GM12878 (cell line): ENCODE data around the gene CASTOR1. TPM values are rescaled to one million over a fixed set of nuclear protein-coding genes. Genes with fewer than 3 reads are reported as not detected.
A peak's percentile ranks its signal among the peaks of the same experiment; 100 is the strongest.

Source experiments
- ATAC-seq: fragments of 200-7000 bp; cut with Tn5 transposase; 3 replicates; pipeline ENCODE4 v1.9.1; 2020; ENCODE audit warnings: mild to moderate bottlenecking, moderate library complexity
- BruUV-seq: library from RNA; stranded (reverse); fragments of 400-500 nt; replicated peaks from 2 replicates; lab custom pipeline; 2021; lab: Mats Ljungman, UMichigan
- CTCF ChIA-PET: fragments of 300-600 bp; sonication (Branson Sonifier 250); formaldehyde crosslinking; extraction: SDS; loops from one replicate; lab custom pipeline; 2021; ENCODE audit warnings: inconsistent platforms; lab: Yijun Ruan, JAX
- POLR2A ChIA-PET: fragments of 350-600 bp; formaldehyde crosslinking; extraction: SDS; loops from one replicate; lab custom pipeline; 2021; ENCODE audit warnings: inconsistent platforms; lab: Charles Lee
- RAD21 ChIA-PET: fragments of 300-600 bp; sonication (Branson Sonifier 250); formaldehyde crosslinking; loops from one replicate; lab custom pipeline; 2023; ENCODE audit warnings: antibody characterized with exemption; ENCODE audit not compliant: unreplicated experiment; lab: Charles Lee
- SMC1A ChIA-PET: fragments of 300-600 bp; sonication (Branson Sonifier 250); formaldehyde crosslinking; loops from one replicate; lab custom pipeline; 2023; ENCODE audit not compliant: unreplicated experiment, uncharacterized antibody; lab: Charles Lee
- DNase-seq: peaks from one replicate; pipeline ENCODE4 v3.0.0-alpha.2; 2011; ENCODE audit warnings: low read depth, low spot score
- FAIRE-seq: peaks from 3 replicates; lab custom pipeline; 2011; peaks lifted over from hg19 to GRCh38; lab: Jason Lieb, UNC
- H2AFZ ChIP-seq: 2 replicates; pipeline ENCODE4 v1.6.0; 2011; ENCODE audit warnings: low read depth, low read length, control low read depth; ENCODE audit not compliant: control insufficient read depth
- H3K27ac ChIP-seq: 2 replicates; pipeline ENCODE4 v1.5.1; 2011; ENCODE audit warnings: control low read depth; ENCODE audit not compliant: control insufficient read depth, insufficient read depth
- H3K27me3 ChIP-seq, 2 experiments: replicated peaks in 1 of 2; 2 replicates each; pipeline versions ENCODE4 v1.6.0 to v1.6.1; 2011; ENCODE audit warnings: low read length in 1 of 2; ENCODE audit not compliant: control insufficient read depth in 2 of 2, insufficient read depth in 2 of 2
- H3K36me3 ChIP-seq, 2 experiments: 2 replicates each; pipeline ENCODE4 v1.5.1; 2011; ENCODE audit warnings: low read length in 1 of 2; ENCODE audit not compliant: control insufficient read depth in 2 of 2, insufficient read depth in 2 of 2
- H3K4me1 ChIP-seq: 2 replicates; pipeline ENCODE4 v1.6.1; 2011; ENCODE audit warnings: mild to moderate bottlenecking, low read length, moderate library complexity, mixed read lengths; ENCODE audit not compliant: control insufficient read depth, insufficient read depth
- H3K4me2 ChIP-seq: 2 replicates; pipeline ENCODE4 v1.6.0; 2011; ENCODE audit warnings: control low read depth; ENCODE audit not compliant: control insufficient read depth, insufficient read depth
- H3K4me3 ChIP-seq: fragments of 200-600 bp; sonication (generic); 2 replicates; pipeline ENCODE4 v1.5.1; 2016
- H3K79me2 ChIP-seq: 2 replicates; pipeline ENCODE4 v1.6.0; 2011; ENCODE audit warnings: low read length; ENCODE audit not compliant: control insufficient read depth, insufficient read depth
- H3K9ac ChIP-seq: 2 replicates; pipeline ENCODE4 v1.8.0; 2011; ENCODE audit warnings: low read length, control low read depth, mixed read lengths; ENCODE audit not compliant: control insufficient read depth, insufficient read depth
- H3K9me3 ChIP-seq: replicated peaks from 3 replicates; pipeline ENCODE4 v1.5.1; 2011; ENCODE audit warnings: mild to moderate bottlenecking, low read length; ENCODE audit not compliant: control insufficient read depth, insufficient read depth
- H4K20me1 ChIP-seq: 2 replicates; pipeline ENCODE4 v1.6.0; 2011; ENCODE audit not compliant: control insufficient read depth, insufficient read depth
- BMI1 ChIP-seq: fragments of 450-650 bp; IDR thresholded peaks from 2 replicates; pipeline ENCODE4 v1.6.1; 2016; ENCODE audit warnings: mild to moderate bottlenecking, moderate library complexity, borderline replicate concordance
- BRCA1 ChIP-seq: IDR thresholded peaks from 2 replicates; pipeline ENCODE4 v1.6.1; 2011; ENCODE audit warnings: low read depth, low read length, improper control_type of control experiment
- CBX5 ChIP-seq: sonication (generic); IDR thresholded peaks from 2 replicates; pipeline ENCODE4 v1.6.1; 2016; ENCODE audit warnings: low read depth, moderate library complexity, mild to moderate bottlenecking, inconsistent platforms
- EED ChIP-seq: sonication (generic); IDR thresholded peaks from 2 replicates; pipeline ENCODE4 v1.6.1; 2016; ENCODE audit warnings: antibody characterized with exemption, low read depth
- EP300 ChIP-seq, 2 experiments: fragments of 150-350 bp in 1 of 2; IDR thresholded peaks; 2 replicates each; pipeline ENCODE4 v1.6.1; 2011 to 2012; ENCODE audit warnings: low read depth in 2 of 2, low read length in 2 of 2, borderline replicate concordance in 1 of 2, improper control_type of control experiment in 1 of 2, inconsistent platforms in 1 of 2; ENCODE audit not compliant: control insufficient read depth in 1 of 2
- FOXM1 ChIP-seq: IDR thresholded peaks from 2 replicates; pipeline ENCODE4 v1.6.1; 2012; ENCODE audit warnings: low read depth, mild to moderate bottlenecking, inconsistent platforms, low read length, moderate library complexity
- HDGF ChIP-seq: fragments of 450-650 bp; IDR thresholded peaks from 2 replicates; pipeline ENCODE4 v1.6.1; 2016; ENCODE audit warnings: antibody characterized with exemption
- MTA2 ChIP-seq: fragments of 450-650 bp; IDR thresholded peaks from 2 replicates; pipeline ENCODE4 v1.6.1; 2016; ENCODE audit warnings: low read depth, mild to moderate bottlenecking, moderate library complexity
- RBBP5 ChIP-seq: fragments of 200-600 bp; sonication (generic); conservative IDR thresholded peaks from 2 replicates; pipeline ENCODE4 v1.6.1; 2016
- SMAD1 ChIP-seq: fragments of 450-650 bp; IDR thresholded peaks from 2 replicates; pipeline ENCODE4 v1.6.1; 2018; ENCODE audit warnings: mild to moderate bottlenecking, low read depth; ENCODE audit not compliant: partially characterized antibody
- TCF12 ChIP-seq: IDR thresholded peaks from 2 replicates; pipeline ENCODE4 v1.6.1; 2011; ENCODE audit warnings: low read depth, mild to moderate bottlenecking, low read length
- ZNF217 ChIP-seq: fragments of 450-650 bp; IDR thresholded peaks from 2 replicates; pipeline ENCODE4 v1.6.1; 2017; ENCODE audit warnings: antibody characterized with exemption, mild to moderate bottlenecking
- WGBS: methylation state at CpG from one replicate; pipeline ENCODE4 v1.1.6; 2016; ENCODE audit warnings: low lambda C conversion rate; ENCODE audit not compliant: insufficient replicate concordance, insufficient coverage; ENCODE audit errors: missing lambda C conversion rate; 5-methylcytosine and 5-hydroxymethylcytosine counted together
- in situ Hi-C: fragments of 300-500 bp; cut with MboI; formaldehyde crosslinking; loops from 9 replicates; pipeline ENCODE4 v1.14.3; 2018; ENCODE audit warnings: mixed read lengths
- intact Hi-C: fragments of 100-400 bp; cut with micrococcal nuclease; formaldehyde crosslinking; loops from one replicate; pipeline ENCODE4 v1.14.2; 2022; ENCODE audit not compliant: unreplicated experiment
- polyA plus RNA-seq, 11 experiments: library from polyadenylated mRNA; depleted of rRNA in 4 of 11; unstranded in 6 of 11; stranded (reverse) in 5 of 11; fragments of >200 nt; fragmentation: Nextera tagmentation in 4 of 11; fragmentation: Illumina TruSeq in 1 of 11; extraction: Ambion mirVana in 4 of 11; extraction: Trizol in 1 of 11; gene quantifications; 1 replicate in 1 of 11; 2 replicates in 10 of 11; pipeline versions ENCODE4 v1.2.1 to v1.2.3, GENCODE V29; 2011 to 2016; ENCODE audit warnings: inconsistent platforms in 2 of 11, missing spikeins in 2 of 11, low read depth in 1 of 11
- total RNA-seq, 4 experiments: library from RNA; depleted of rRNA in 3 of 4; stranded (reverse); fragments of >200 nt in 3 of 4; fragmentation: Illumina TruSeq in 1 of 4; extraction: Trizol in 1 of 4; gene quantifications; 2 replicates each; pipeline versions ENCODE4 v1.2.1 to v1.2.3, GENCODE V29; 2013 to 2021
- TF ChIP-seq, protein P1 (sequence below): fragments of 450-650 bp; IDR thresholded peaks from 2 replicates; pipeline ENCODE4 v1.6.1; 2016; ENCODE audit warnings: mild to moderate bottlenecking, moderate library complexity, borderline replicate concordance
- TF ChIP-seq, protein P2 (sequence below): fragments of 450-650 bp; IDR thresholded peaks from 2 replicates; pipeline ENCODE4 v1.6.1; 2017; ENCODE audit warnings: antibody characterized with exemption, mild to moderate bottlenecking, moderate library complexity

Gene CASTOR1
- total and polyA plus RNA-seq, 10 of the 15 experiments (the other 5 are each of a cell fraction or from before 2014, with no cell fraction given) = 0.31 to 9.1 (median 3.3) TPM

- TF ChIP-seq FOXM1 (no peak), HDGF (0 out of 2 replicates have a peak, but pooled peaks have one; percentile 32), SMAD1 (peak; percentile 50), BMI1 (no peak), BRCA1 (no peak)
Observed at GRCh38 chr22:30266445-30267381, 22.6 kb downstream of the CASTOR1 start, which contains the start of gene OSM (continued).

DNA sequence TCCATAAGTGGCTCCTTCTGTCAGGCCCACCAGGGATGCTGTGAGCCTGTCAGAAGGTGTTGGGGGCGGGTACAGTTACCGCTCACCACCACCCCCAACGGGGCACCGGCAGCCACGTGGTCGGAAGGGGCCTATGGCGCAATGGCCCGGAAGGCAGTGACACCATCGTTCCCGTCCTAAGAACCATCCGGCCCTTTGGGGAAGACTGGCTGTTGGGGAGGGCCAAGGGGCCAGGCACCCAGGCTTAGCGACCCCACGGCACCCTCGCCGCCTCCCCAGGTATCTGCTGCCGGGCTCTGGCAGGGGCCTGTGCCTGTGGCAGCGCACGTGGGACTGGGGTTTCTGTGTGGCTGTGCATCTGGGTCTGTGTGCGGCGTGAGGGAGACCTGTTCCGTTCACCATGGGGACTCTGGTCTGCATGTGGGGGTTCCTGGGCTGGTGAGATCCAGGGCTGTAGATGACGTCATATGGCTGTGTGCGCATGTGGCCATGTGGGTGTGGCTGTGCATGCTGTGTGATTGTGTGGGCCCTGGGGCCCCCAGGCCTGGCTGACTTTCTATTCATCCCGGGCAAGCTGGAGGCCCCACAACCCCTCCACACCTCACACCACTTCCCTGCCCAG is 23.4 kb downstream of the CASTOR1 start:
- H3K4me1 ChIP-seq = peaks cover 21% of the 10 kb centered on the region
- FAIRE-seq (peak; percentile 87), DNase-seq (no peak), ATAC-seq (peak; percentile 83)
- CTCF ChIA-PET = interaction anchor here (1.0 to 3.3 kb wide), 3 partner anchors 18 to 121 kb away, joined by 3 to 40 read pairs (median 5); partner anchors contain the start of gene RNF215
- RAD21 ChIA-PET = interaction anchor here (1.0 kb wide), 1 partner anchor 22 kb away, joined by 4 read pairs; no protein-coding TSS in a partner anchor
- SMC1A ChIA-PET = interaction anchor here (1.2 kb wide), 1 partner anchor 158 kb away, joined by 3 read pairs; no protein-coding TSS in a partner anchor
- BruUV-seq = TSS peak; percentile 84
- H3K9ac ChIP-seq = peak overlapping the region; percentile 75
- H3K4me2 ChIP-seq = peak overlapping the region; percentile 91
- POLR2A ChIA-PET = no interaction called here
- in situ Hi-C loops (no loop called here), intact Hi-C loops (no loop called here)
- H2AFZ ChIP-seq = peak overlapping the region; percentile 72
- H4K20me1 ChIP-seq = no peaks in the 10 kb centered on the region
- 0% methylated on average over 23 of the region's 24 CpGs for WGBS
- peak overlapping the region; percentile 88 for H3K27ac ChIP-seq
- H3K9me3 ChIP-seq = no peaks in the 10 kb centered on the region
- peak overlapping the region; percentile 71 for H3K4me3 ChIP-seq
- no peaks in the 10 kb centered on the region for H3K27me3 ChIP-seq
- H3K36me3 ChIP-seq = no peaks in the 10 kb centered on the region
- H3K79me2 ChIP-seq = peaks cover 18% of the 10 kb centered on the region
- TF ChIP-seq, protein P1, sequence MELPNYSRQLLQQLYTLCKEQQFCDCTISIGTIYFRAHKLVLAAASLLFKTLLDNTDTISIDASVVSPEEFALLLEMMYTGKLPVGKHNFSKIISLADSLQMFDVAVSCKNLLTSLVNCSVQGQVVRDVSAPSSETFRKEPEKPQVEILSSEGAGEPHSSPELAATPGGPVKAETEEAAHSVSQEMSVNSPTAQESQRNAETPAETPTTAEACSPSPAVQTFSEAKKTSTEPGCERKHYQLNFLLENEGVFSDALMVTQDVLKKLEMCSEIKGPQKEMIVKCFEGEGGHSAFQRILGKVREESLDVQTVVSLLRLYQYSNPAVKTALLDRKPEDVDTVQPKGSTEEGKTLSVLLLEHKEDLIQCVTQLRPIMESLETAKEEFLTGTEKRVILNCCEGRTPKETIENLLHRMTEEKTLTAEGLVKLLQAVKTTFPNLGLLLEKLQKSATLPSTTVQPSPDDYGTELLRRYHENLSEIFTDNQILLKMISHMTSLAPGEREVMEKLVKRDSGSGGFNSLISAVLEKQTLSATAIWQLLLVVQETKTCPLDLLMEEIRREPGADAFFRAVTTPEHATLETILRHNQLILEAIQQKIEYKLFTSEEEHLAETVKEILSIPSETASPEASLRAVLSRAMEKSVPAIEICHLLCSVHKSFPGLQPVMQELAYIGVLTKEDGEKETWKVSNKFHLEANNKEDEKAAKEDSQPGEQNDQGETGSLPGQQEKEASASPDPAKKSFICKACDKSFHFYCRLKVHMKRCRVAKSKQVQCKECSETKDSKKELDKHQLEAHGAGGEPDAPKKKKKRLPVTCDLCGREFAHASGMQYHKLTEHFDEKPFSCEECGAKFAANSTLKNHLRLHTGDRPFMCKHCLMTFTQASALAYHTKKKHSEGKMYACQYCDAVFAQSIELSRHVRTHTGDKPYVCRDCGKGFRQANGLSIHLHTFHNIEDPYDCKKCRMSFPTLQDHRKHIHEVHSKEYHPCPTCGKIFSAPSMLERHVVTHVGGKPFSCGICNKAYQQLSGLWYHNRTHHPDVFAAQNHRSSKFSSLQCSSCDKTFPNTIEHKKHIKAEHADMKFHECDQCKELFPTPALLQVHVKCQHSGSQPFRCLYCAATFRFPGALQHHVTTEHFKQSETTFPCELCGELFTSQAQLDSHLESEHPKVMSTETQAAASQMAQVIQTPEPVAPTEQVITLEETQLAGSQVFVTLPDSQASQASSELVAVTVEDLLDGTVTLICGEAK = no peak; the same call in 1 of the 2 replicates
- TF ChIP-seq RBBP5 = no peak
- no peak for TF ChIP-seq TCF12
- TF ChIP-seq CBX5 = no peak
- no peak for TF ChIP-seq EED
- no peak for TF ChIP-seq MTA2
- TF ChIP-seq, protein P2, sequence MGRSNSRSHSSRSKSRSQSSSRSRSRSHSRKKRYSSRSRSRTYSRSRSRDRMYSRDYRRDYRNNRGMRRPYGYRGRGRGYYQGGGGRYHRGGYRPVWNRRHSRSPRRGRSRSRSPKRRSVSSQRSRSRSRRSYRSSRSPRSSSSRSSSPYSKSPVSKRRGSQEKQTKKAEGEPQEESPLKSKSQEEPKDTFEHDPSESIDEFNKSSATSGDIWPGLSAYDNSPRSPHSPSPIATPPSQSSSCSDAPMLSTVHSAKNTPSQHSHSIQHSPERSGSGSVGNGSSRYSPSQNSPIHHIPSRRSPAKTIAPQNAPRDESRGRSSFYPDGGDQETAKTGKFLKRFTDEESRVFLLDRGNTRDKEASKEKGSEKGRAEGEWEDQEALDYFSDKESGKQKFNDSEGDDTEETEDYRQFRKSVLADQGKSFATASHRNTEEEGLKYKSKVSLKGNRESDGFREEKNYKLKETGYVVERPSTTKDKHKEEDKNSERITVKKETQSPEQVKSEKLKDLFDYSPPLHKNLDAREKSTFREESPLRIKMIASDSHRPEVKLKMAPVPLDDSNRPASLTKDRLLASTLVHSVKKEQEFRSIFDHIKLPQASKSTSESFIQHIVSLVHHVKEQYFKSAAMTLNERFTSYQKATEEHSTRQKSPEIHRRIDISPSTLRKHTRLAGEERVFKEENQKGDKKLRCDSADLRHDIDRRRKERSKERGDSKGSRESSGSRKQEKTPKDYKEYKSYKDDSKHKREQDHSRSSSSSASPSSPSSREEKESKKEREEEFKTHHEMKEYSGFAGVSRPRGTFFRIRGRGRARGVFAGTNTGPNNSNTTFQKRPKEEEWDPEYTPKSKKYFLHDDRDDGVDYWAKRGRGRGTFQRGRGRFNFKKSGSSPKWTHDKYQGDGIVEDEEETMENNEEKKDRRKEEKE = no peak
- TF ChIP-seq EP300 (IDR thresholded peaks at IDR 0.05; ENCODE audit: borderline replicate concordance in 1 of 2, control insufficient read depth in 1 of 2, low read depth in 2 of 2, low read length in 2 of 2) = no peak
- no peak for TF ChIP-seq ZNF217
